ENCODE results near the gene RNF6. TPM values are rescaled to one million over a fixed set of nuclear protein-coding genes. Genes with fewer than 3 reads are reported as not detected.

Gene RNF6
- polyA plus RNA-seq, 4 donors, result 32.6 to 42.0 (median 40.8) TPM

- DNase-seq (ENCODE audit: low read depth in 4 of 4, low spot score in 3 of 4), result no peak
Measured at GRCh38 chr13:26227166-26227971, 5.3 kb upstream of the RNF6 start.

GRCh38 chr13:26225896-26226617, 3.9 kb upstream of the RNF6 start:
- DNase-seq (ENCODE audit: low read depth in 4 of 4, low spot score in 3 of 4), result no peak

GRCh38 chr13:26222520-26223046, 469 bp upstream of the RNF6 start:
- peak in 1 of 4 donors; percentile 79 for DNase-seq (ENCODE audit: low read depth in 4 of 4, low spot score in 3 of 4)

- DNase-seq (ENCODE audit: low read depth in 4 of 4, low spot score in 3 of 4), result peak in 1 of 4 donors; percentile 1
Measured at GRCh38 chr13:26221399-26221720, 754 bp downstream of the RNF6 start.

GRCh38 chr13:26220575-26220974, 1.5 kb downstream of the RNF6 start:
- no peak for DNase-seq (ENCODE audit: low read depth in 4 of 4, low spot score in 3 of 4)

- DNase-seq (ENCODE audit: low read depth in 4 of 4, low spot score in 3 of 4), result no peak
Measured at GRCh38 chr13:26219726-26220125, 2.4 kb downstream of the RNF6 start.

GRCh38 chr13:26216042-26216441, 6.1 kb downstream of the RNF6 start:
- no peak for DNase-seq (ENCODE audit: low read depth in 4 of 4, low spot score in 3 of 4)

DNA sequence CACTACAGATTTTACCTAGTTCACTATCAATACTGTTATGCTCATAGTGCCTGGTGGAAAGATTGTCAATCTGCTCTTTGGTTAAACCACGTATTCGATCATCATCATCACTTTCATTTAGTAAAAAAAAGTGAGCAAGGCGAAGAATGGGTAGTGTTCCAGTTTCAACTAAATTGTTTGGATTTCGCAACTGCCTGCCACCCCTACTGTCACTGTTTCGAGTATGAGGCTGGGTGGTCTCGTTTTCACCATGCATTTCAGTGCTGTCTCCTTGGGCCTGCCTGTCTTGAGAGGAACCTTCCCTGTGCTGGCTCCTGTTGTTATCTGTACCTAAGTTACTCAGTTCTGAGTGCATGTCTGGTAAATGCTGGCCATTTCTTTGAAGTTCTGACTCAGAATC, 8.1 kb downstream of the RNF6 start:
- DNase-seq (ENCODE audit: low read depth in 4 of 4, low spot score in 3 of 4), result no peak

- DNase-seq (ENCODE audit: low read depth in 4 of 4, low spot score in 3 of 4), result no peak
Measured at GRCh38 chr13:26213345-26213744, 8.8 kb downstream of the RNF6 start.

DNA sequence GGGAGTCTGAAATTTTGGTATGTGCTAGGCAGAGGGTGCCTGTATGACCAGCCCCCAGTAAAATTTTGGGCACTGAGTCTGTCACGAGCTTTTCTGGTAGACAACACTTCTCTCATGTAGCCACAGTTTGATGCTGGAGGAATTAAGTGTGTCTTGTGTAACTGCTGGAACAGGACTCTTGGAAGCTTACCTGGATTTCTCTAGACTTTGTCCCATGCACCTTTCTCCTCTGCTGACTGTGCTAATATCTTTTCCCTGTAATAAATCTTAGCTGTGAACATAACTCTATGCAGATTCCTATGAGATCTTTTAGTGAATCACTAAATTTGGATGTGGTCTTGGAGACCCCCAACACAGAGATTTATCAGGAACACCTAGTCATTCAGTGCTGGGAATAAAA, 13.8 kb downstream of the RNF6 start:
- DNase-seq (ENCODE audit: low read depth in 4 of 4, low spot score in 3 of 4), result no peak

DNA sequence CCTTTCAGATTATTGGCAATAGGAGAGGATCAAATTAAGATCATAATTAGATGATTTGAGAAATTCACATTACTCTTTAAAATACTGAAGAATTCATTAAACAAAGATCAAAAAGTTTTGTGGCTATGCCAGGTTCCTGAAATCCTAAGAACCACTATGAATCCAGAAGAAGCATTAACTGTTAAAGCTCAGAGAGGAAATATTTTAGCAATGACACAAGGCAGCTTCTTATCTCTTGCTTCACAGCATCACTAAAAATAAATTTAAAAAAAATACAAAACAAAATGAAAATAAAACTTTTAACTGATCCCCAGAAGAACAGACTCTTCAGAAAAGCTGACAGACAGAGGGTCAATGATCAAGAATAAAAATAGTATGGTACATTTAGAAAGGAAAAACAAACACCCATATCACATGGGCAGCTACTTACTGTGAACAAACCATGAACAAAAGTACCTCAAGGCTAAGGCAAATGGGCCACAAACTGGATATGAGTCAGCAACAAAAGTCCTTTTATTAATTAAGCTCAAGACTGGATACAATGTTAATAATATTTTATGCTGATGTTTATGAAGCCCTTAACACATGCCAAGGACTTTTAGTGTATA, 19.6 kb downstream of the RNF6 start:
- DNase-seq (ENCODE audit: low read depth in 4 of 4, low spot score in 3 of 4), result no peak

- no peak for DNase-seq (ENCODE audit: low read depth in 4 of 4, low spot score in 3 of 4)
Measured at GRCh38 chr13:26200811-26201210, 21.3 kb downstream of the RNF6 start.

DNA sequence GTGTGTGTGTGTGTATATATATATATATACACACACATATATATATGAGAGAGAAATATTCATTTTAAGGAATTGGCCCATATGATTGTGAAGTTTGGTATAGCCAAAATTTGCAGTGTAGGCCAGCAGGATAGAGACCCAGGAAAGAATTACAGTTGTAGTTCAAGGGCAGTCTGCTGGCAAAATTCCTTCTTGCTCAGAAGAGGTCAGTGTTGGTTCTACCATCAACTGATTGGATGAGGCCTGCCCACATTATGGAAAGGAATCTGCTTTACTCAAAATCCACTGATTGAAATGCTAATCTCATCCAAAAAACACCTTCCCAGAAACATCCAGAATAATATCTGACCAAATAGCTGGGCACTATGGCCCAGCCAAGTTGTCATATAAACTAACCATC, 24.0 kb downstream of the RNF6 start:
- DNase-seq (ENCODE audit: low read depth in 4 of 4, low spot score in 3 of 4), result no peak

DNA sequence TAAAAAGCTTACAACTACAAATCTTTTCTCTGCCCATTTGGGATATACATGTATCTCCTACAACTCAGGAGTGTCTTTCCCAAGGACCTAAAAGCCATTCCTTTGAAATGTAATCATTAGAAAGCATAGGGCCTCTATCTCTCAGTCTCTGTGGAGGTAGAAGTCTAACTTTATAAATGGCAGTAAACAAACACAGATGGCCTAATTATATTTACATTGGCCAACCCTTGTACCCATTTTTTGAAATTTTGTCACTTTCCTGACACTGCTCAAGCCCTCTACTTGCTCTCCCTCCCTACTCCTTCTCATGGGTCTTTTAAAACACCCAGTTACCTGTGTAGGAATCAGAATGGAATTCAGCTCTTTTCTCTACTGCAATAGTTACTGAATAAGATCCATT, 24.8 kb downstream of the RNF6 start:
- no peak for DNase-seq (ENCODE audit: low read depth in 4 of 4, low spot score in 3 of 4)

DNA sequence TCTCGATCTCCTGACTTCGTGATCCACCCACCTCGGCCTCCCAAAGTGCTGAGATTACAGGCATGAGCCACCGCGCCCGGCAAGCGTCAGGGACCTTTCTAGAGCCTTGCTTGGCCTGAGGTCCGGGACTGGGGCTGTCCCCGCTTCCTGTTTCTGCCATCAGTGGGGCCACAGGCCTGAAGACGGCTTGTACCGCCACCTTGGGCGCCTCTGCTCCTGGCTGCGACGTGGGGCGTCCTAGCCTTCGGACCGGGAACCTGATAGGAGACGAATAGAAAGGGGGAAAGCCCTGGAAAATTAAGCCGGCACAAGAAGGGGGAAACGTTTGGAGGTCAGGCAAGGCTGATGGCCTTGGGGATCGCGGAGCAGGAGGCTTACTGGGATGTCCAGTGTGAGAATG, 35.1 kb downstream of the RNF6 start:
- DNase-seq (ENCODE audit: low read depth in 4 of 4, low spot score in 3 of 4), result no peak

DNA sequence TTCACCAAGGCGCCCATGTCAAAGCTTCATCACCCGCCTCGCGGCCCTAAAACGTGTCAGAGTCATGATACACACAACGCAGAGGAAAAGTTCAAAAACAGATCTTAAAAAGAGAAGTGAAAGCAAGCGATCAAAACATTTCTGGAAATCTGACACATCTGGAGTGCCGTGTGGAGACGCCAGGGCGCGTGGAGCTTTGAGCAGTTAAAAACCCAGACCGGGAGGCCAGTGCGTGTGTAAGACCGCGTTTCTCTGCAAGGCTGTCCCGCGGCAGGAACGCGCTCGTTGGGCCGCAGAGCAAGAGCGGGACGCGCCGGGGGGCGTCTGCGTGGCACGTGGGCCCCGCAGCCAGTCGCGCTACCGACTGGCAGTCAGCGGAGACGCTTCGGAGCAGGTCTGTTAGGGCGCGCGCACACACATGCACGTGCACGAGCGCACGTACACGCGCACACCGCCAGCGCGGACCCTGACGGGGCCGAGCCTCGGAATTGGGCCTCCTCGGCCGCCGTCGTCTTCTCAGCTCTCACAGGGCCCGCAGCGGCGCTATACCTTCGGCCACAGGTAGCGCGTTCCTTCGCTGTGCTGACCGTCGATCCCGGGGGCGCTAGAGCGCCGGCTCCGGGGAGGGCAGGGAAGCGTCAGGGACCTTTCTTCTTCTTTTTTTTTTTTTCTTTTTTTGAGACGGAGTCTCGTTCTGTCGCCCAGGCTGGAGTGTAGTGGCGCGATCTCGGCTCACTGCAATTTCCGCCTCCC, 35.8 kb downstream of the RNF6 start:
- DNase-seq (ENCODE audit: low read depth in 4 of 4, low spot score in 3 of 4), result peak; percentile 80 to 91 (median 83)

- peak in 1 of 4 donors; percentile 4 for DNase-seq (ENCODE audit: low read depth in 4 of 4, low spot score in 3 of 4)
Measured at GRCh38 chr13:26185720-26186117, 36.4 kb downstream of the RNF6 start.

GRCh38 chr13:26184791-26185250, 37.3 kb downstream of the RNF6 start:
- DNase-seq (ENCODE audit: low read depth in 4 of 4, low spot score in 3 of 4), result peak; percentile 28 to 57 (median 48)

GRCh38 chr13:26183416-26183815, 38.7 kb downstream of the RNF6 start:
- DNase-seq (ENCODE audit: low read depth in 4 of 4, low spot score in 3 of 4), result no peak

GRCh38 chr13:26179344-26179743, 42.8 kb downstream of the RNF6 start:
- DNase-seq (ENCODE audit: low read depth in 4 of 4, low spot score in 3 of 4), result no peak

DNA sequence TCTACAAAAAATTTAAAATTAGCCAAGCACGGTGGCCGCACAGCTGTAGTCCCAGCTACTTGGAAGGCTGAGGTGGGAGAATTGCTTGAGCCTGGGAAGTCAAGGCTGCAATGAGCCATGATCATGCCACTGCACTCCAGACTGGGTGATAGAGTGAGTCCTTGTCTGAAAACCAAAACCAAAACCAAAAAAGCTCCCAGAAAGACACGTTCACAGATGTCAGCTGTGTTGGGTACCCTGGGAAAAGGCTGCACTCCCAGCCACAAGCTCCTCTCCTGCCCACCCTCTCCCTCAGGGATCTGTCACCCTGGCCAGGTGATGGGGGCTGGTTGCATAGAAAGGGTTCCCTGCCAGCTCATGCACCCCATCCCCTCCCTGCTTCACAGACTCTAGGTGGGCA, 53.3 kb downstream of the RNF6 start:
- DNase-seq (ENCODE audit: low read depth in 4 of 4, low spot score in 3 of 4), result no peak

All from right renal pelvis (tissue), 4 donors.